K562 (cell line): ENCODE measurements around the gene ANKRD11. TPM values are rescaled to one million over a fixed set of nuclear protein-coding genes. Genes with fewer than 3 reads are reported as not detected.

Experiments
- ATAC-seq: fragments of 200-7000 bp; cut with Tn5 transposase; 3 replicates; pipeline ENCODE4 v1.9.1; 2020; ENCODE audit warnings: moderate library complexity
- BruUV-seq: library from RNA; stranded (reverse); fragments of 400-500 nt; replicated peaks from 2 replicates; lab custom pipeline; 2021; lab: Mats Ljungman, UMichigan
- CTCF ChIA-PET: fragments of 300-600 bp; formaldehyde crosslinking; extraction: SDS; loops from one replicate; lab custom pipeline; 2021; ENCODE audit warnings: low intra/inter-chr PET ratio; lab: Yijun Ruan, JAX
- POLR2A ChIA-PET: fragments of 300-600, 350-650 bp; sonication (Branson Sonifier 250); formaldehyde crosslinking; extraction: SDS; loops from one replicate; lab custom pipeline; 2021; ENCODE audit warnings: antibody characterized with exemption, inconsistent platforms; lab: Yijun Ruan, JAX
- DNase-seq, 4 experiments: peaks; one replicate each; pipeline versions ENCODE4 v3.0.0 to v3.0.0-alpha.2; 2011 to 2018; ENCODE audit warnings: low spot score in 3 of 4, mixed read lengths in 3 of 4; ENCODE audit errors: extremely low read depth in 1 of 4
- FAIRE-seq: peaks from 2 replicates; lab custom pipeline; 2011; peaks lifted over from hg19 to GRCh38; lab: Jason Lieb, UNC
- H2AFZ ChIP-seq: 2 replicates; pipeline ENCODE4 v1.6.0; 2011; ENCODE audit warnings: low read depth, low read length, control low read depth, inconsistent platforms
- H3K27ac ChIP-seq: fragments of 200-600 bp; 3 replicates; pipeline ENCODE4 v1.8.0; 2011; ENCODE audit warnings: low read depth, mild to moderate bottlenecking, control low read depth, inconsistent platforms, low read length, moderate library complexity, mixed read lengths; ENCODE audit errors: extremely low read depth
- H3K27me3 ChIP-seq, 2 experiments: fragments of 300-600 bp in 1 of 2; 2 replicates in 1 of 2; 3 replicates in 1 of 2; pipeline versions ENCODE4 v1.6.0 to v1.8.0; 2011; ENCODE audit warnings: inconsistent platforms in 2 of 2, low read length in 2 of 2, mild to moderate bottlenecking in 1 of 2, mixed read lengths in 1 of 2, moderate library complexity in 1 of 2; ENCODE audit not compliant: control insufficient read depth in 2 of 2, insufficient read depth in 2 of 2
- H3K36me3 ChIP-seq: fragments of 300-600 bp; 3 replicates; pipeline ENCODE4 v1.8.0; 2011; ENCODE audit warnings: mild to moderate bottlenecking, low read length, inconsistent platforms; ENCODE audit not compliant: control insufficient read depth, insufficient read depth
- H3K4me1 ChIP-seq, 2 experiments: fragments of 200-600 bp in 1 of 2; replicated peaks in 1 of 2; 2 replicates in 1 of 2; 3 replicates in 1 of 2; pipeline versions ENCODE4 v1.5.1 to v1.8.0; 2011; ENCODE audit warnings: inconsistent platforms in 2 of 2, low read length in 2 of 2, mild to moderate bottlenecking in 1 of 2, mixed read lengths in 1 of 2, moderate library complexity in 1 of 2; ENCODE audit not compliant: control insufficient read depth in 2 of 2, insufficient read depth in 2 of 2
- H3K4me2 ChIP-seq: 2 replicates; pipeline ENCODE4 v1.6.1; 2011; ENCODE audit warnings: low read length, control low read depth, inconsistent platforms, mixed read lengths; ENCODE audit not compliant: insufficient read depth
- H3K4me3 ChIP-seq: fragments of 200-600 bp; sonication (generic), shearing (Covaris generic); 2 replicates; pipeline ENCODE4 v1.5.1; 2016; ENCODE audit warnings: control low read depth, inconsistent platforms
- H3K79me2 ChIP-seq: fragments of 200-600 bp; 3 replicates; pipeline ENCODE4 v1.8.0; 2011; ENCODE audit warnings: low read length, inconsistent platforms; ENCODE audit not compliant: control insufficient read depth, insufficient read depth
- H3K9ac ChIP-seq, 2 experiments: 2 replicates each; pipeline versions ENCODE4 v1.6.0 to v1.6.1; 2011; ENCODE audit warnings: low read depth in 2 of 2, low read length in 2 of 2, control low read depth in 1 of 2, inconsistent platforms in 1 of 2, mild to moderate bottlenecking in 1 of 2, mixed read lengths in 1 of 2; ENCODE audit not compliant: insufficient read depth in 1 of 2
- H3K9me1 ChIP-seq: one replicate; pipeline ENCODE4 v1.6.0; 2011; ENCODE audit warnings: inconsistent platforms, mild to moderate bottlenecking, low read length, moderate library complexity; ENCODE audit not compliant: control insufficient read depth, insufficient read depth
- H3K9me3 ChIP-seq: replicated peaks from 2 replicates; pipeline ENCODE4 v1.5.1; 2011; ENCODE audit warnings: low read depth, low read length, inconsistent platforms; ENCODE audit not compliant: control insufficient read depth, insufficient read depth
- H4K20me1 ChIP-seq: replicated peaks from 2 replicates; pipeline ENCODE4 v1.6.1; 2011; ENCODE audit warnings: low read length, inconsistent platforms, mixed read lengths; ENCODE audit not compliant: control insufficient read depth, insufficient read depth
- ARID3B ChIP-seq: fragments of 250-450 bp; sonication (Bioruptor Pico); IDR thresholded peaks from 2 replicates; pipeline ENCODE4 v1.4.0; 2020; ENCODE audit warnings: borderline replicate concordance
- BCLAF1 ChIP-seq, 2 experiments: fragments of 450-650 bp in 1 of 2; IDR thresholded peaks; 2 replicates each; pipeline ENCODE4 v1.6.1; 2011 to 2017; ENCODE audit warnings: low read depth in 2 of 2, antibody characterized with exemption in 1 of 2, borderline replicate concordance in 1 of 2, low read length in 1 of 2, mild to moderate bottlenecking in 1 of 2, mixed read lengths in 1 of 2; ENCODE audit not compliant: control insufficient read depth in 1 of 2
- DNMT1 ChIP-seq: fragments of 450-650 bp; IDR thresholded peaks from 2 replicates; pipeline ENCODE4 v1.6.1; 2016; ENCODE audit warnings: antibody characterized with exemption, mild to moderate bottlenecking
- GTF2E2 ChIP-seq: fragments of 200-800 bp; sonication (Bioruptor generic); IDR thresholded peaks from 2 replicates; pipeline ENCODE4 v1.6.1; 2016; ENCODE audit warnings: missing genetic modification characterization, missing compliant biosample characterization
- IRF1 ChIP-seq: sonication (generic); formaldehyde crosslinking; IDR thresholded peaks from 2 replicates; pipeline ENCODE4 v1.8.0; 2022; ENCODE audit warnings: missing genetic modification reagents, mild to moderate bottlenecking, borderline replicate concordance
- SMAD2 ChIP-seq: fragments of 150-350 bp; IDR thresholded peaks from 2 replicates; pipeline ENCODE4 v1.6.1; 2014; ENCODE audit warnings: low read depth, mild to moderate bottlenecking, low read length
- SRSF1 ChIP-seq: fragments of 200-400 bp; formaldehyde crosslinking; IDR thresholded peaks from 2 replicates; pipeline ENCODE4 v1.6.1; 2017; ENCODE audit warnings: mild to moderate bottlenecking, low read depth, low read length, moderate library complexity
- SRSF9 ChIP-seq: fragments of 200-400 bp; formaldehyde crosslinking; IDR thresholded peaks from 2 replicates; pipeline ENCODE4 v1.6.1; 2017; ENCODE audit warnings: low read depth, low read length, borderline replicate concordance
- ZNF143 ChIP-seq: sonication (generic); formaldehyde crosslinking; IDR thresholded peaks from 2 replicates; pipeline ENCODE4 v1.9.0; 2022; ENCODE audit warnings: mild to moderate bottlenecking, missing genetic modification reagents
- ZNF316 ChIP-seq: fragments of 450-650 bp; IDR thresholded peaks from 2 replicates; pipeline ENCODE4 v1.6.1; 2016
- ZNF41 ChIP-seq: fragments of 250-450 bp; sonication (Bioruptor Pico); conservative IDR thresholded peaks from 2 replicates; pipeline ENCODE4 v1.4.0; 2020; ENCODE audit warnings: mild to moderate bottlenecking
- WGBS: fragments of 100-300 bp; shearing (Covaris generic); methylation state at CpG from one replicate; pipeline ENCODE4 v1.1.6; 2016; ENCODE audit warnings: low coverage, mixed read lengths; ENCODE audit not compliant: insufficient coverage; ENCODE audit errors: missing lambda C conversion rate; 5-methylcytosine and 5-hydroxymethylcytosine counted together
- in situ Hi-C: fragments of 300-500 bp; cut with MboI; formaldehyde crosslinking; loops from 4 replicates; pipeline ENCODE4 v1.15.0; 2018; ENCODE audit warnings: inconsistent platforms, mixed read lengths
- intact Hi-C: fragments of 100-400 bp; cut with micrococcal nuclease; formaldehyde crosslinking; loops from 2 replicates; pipeline ENCODE4 v1.14.2; 2022
- polyA plus RNA-seq, 8 experiments: library from polyadenylated mRNA; depleted of rRNA in 4 of 8; stranded (reverse) in 5 of 8; unstranded in 3 of 8; fragments of >200 nt; fragmentation: Nextera tagmentation in 2 of 8; fragmentation: Illumina TruSeq in 1 of 8; extraction: Ambion mirVana in 2 of 8; extraction: Trizol in 1 of 8; gene quantifications; 2 replicates each; pipeline versions ENCODE4 v1.2.1 to v1.2.3, GENCODE V29; 2011 to 2014; ENCODE audit warnings: inconsistent platforms in 1 of 8, missing spikeins in 1 of 8
- total RNA-seq, 7 experiments: library from RNA; depleted of rRNA in 6 of 7; stranded (reverse); fragments of >200 nt in 6 of 7; fragmentation: Illumina TruSeq in 2 of 7; extraction: Trizol in 2 of 7; gene quantifications; 2 replicates each; pipeline versions ENCODE4 v1.2.1 to v1.2.3, GENCODE V29; 2011 to 2021; ENCODE audit warnings: low replicate concordance in 1 of 7
- TF ChIP-seq, protein P1 (sequence below): IDR thresholded peaks from 3 replicates; pipeline ENCODE4 v1.6.1; 2011; ENCODE audit warnings: borderline replicate concordance, mild to moderate bottlenecking; ENCODE audit not compliant: insufficient read length, insufficient read depth

The ANKRD11 gene
- total and polyA plus RNA-seq, 9 of the 15 experiments (the other 6 are each of a cell fraction or from before 2014, with no cell fraction given) = 4.7 to 126 (median 31.7) TPM

GRCh38 chr16:89425523-89425922 is 64.8 kb downstream of the ANKRD11 start:
- no peak overlapping the region for H3K27ac ChIP-seq
- H3K79me2 ChIP-seq = peaks cover 80% of the 10 kb centered on the region
- FAIRE-seq (no peak), ATAC-seq (no peak), DNase-seq (no peak)
- in situ Hi-C loops (no loop called here), intact Hi-C loops (no loop called here)
- H3K9ac ChIP-seq = no peak overlapping the region
- TF ChIP-seq SRSF9 (no peak), ZNF143 (CRISPR knock-in tag) (no peak), ZNF316 (no peak), ZNF41 (CRISPR knock-in tag) (no peak), SRSF1 (no peak), ARID3B (CRISPR knock-in tag) (no peak), SMAD2 (no peak), BCLAF1 (IDR thresholded peaks at IDR 0.05; ENCODE audit: borderline replicate concordance in 1 of 2, control insufficient read depth in 1 of 2, low read depth in 2 of 2, low read length in 1 of 2) (no peak), GTF2E2 (tag) (no peak), IRF1 (CRISPR knock-in tag) (no peak), DNMT1 (no peak)
- TF ChIP-seq, protein P1, sequence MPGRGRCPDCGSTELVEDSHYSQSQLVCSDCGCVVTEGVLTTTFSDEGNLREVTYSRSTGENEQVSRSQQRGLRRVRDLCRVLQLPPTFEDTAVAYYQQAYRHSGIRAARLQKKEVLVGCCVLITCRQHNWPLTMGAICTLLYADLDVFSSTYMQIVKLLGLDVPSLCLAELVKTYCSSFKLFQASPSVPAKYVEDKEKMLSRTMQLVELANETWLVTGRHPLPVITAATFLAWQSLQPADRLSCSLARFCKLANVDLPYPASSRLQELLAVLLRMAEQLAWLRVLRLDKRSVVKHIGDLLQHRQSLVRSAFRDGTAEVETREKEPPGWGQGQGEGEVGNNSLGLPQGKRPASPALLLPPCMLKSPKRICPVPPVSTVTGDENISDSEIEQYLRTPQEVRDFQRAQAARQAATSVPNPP = no peak
- no TSS peak for BruUV-seq
- H3K4me1 ChIP-seq = peaks cover 6 to 8% of the 10 kb centered on the region in 2 experiments; a peak in 3 of 5 replicates
- H3K4me3 ChIP-seq = no peak overlapping the region
- no peaks in the 10 kb centered on the region for H3K27me3 ChIP-seq
- no peaks in the 10 kb centered on the region for H3K9me1 ChIP-seq
- H3K36me3 ChIP-seq = peaks cover 37% of the 10 kb centered on the region
- H4K20me1 ChIP-seq = peaks cover 52% of the 10 kb centered on the region
- no peak overlapping the region for H3K4me2 ChIP-seq
- POLR2A ChIA-PET = no interaction called here
- 82% methylated on average over 10 of the region's 10 CpGs for WGBS
- no peak overlapping the region for H2AFZ ChIP-seq
- H3K9me3 ChIP-seq = no peaks in the 10 kb centered on the region
- CTCF ChIA-PET = no interaction called here
